GM21737 (cell line): ENCODE results near the gene PIK3R3.

ENCODE experiments used
- ATAC-seq: cut with Tn5 transposase; IDR thresholded peaks from one replicate; pipeline ENCODE4 v1.9.1; 2021; ENCODE audit warnings: mild to moderate bottlenecking, moderate library complexity; ENCODE audit not compliant: unreplicated experiment

The PIK3R3 gene

GRCh38 chr1:45998020-45998617, 134.3 kb downstream of the PIK3R3 start:
- no peak for ATAC-seq

- no peak for ATAC-seq
Observed at GRCh38 chr1:45995298-45995697, 137.1 kb downstream of the PIK3R3 start.

- ATAC-seq, result no peak
Observed at GRCh38 chr1:45994423-45994822, 138.0 kb downstream of the PIK3R3 start.
